GM10248 (cell line): ENCODE data around the gene RASSF7.

Experiments
- CTCF ChIA-PET: fragments of 300-600 bp; sonication (Branson Sonifier 250); formaldehyde crosslinking; extraction: SDS; loops from one replicate; lab custom pipeline; 2021; ENCODE audit warnings: antibody characterized with exemption; lab: Yijun Ruan, JAX
- POLR2A ChIA-PET: fragments of 350-650 bp; sonication (Branson Sonifier 250); formaldehyde crosslinking; extraction: SDS; loops from one replicate; lab custom pipeline; 2020; ENCODE audit warnings: antibody characterized with exemption; lab: Yijun Ruan, JAX
- DNase-seq: peaks from one replicate; pipeline ENCODE4 v3.0.0; 2012; ENCODE audit errors: extremely low spot score
- TF ChIP-seq, protein P1 (sequence below): IDR thresholded peaks from 2 replicates; pipeline ENCODE4 v1.5.1; 2012; ENCODE audit warnings: mild to moderate bottlenecking, low read depth; ENCODE audit errors: extremely low read depth, missing control alignments, control extremely low read depth

Gene RASSF7

DNA sequence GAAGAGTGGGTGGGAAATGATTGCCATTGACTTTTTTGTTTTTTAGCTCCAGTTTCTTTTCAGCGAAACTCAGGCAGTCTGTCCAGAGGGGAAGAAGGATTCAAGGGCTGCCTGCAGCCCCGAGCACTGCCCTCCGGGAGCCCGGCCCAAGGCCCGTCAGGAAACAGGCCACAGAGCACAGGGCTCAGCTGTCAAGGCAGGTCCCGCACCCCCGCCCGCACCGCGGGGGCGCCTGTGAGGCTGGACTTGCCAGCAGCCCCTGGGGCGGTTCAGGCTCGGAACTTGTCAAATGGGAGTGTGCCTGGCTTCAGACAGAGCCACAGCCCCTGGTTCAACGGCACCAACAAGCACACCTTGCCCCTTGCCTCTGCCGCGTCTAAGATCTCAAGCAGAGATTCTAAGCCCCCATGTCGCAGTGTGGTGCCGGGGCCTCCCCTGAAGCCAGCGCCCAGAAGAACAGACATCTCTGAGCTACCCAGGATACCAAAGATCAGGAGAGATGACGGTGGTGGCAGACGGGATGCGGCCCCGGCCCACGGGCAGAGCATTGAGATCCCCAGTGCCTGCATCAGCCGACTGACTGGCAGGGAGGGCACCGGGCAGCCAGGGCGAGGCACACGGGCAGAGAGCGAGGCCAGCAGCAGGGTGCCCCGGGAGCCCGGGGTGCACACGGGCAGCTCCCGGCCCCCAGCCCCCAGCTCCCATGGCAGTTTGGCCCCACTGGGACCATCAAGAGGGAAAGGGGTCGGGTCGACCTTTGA, 46.4 kb downstream of the RASSF7 start:
- no peak for DNase-seq
- ChIA-PET POLR2A (no interaction called here), CTCF (interaction anchor here (0.6 to 1.2 kb wide), 4 partner anchors 18 to 116 kb away, joined by 3 to 4 read pairs (median 3); no protein-coding TSS in a partner anchor)
- TF ChIP-seq, protein P1, sequence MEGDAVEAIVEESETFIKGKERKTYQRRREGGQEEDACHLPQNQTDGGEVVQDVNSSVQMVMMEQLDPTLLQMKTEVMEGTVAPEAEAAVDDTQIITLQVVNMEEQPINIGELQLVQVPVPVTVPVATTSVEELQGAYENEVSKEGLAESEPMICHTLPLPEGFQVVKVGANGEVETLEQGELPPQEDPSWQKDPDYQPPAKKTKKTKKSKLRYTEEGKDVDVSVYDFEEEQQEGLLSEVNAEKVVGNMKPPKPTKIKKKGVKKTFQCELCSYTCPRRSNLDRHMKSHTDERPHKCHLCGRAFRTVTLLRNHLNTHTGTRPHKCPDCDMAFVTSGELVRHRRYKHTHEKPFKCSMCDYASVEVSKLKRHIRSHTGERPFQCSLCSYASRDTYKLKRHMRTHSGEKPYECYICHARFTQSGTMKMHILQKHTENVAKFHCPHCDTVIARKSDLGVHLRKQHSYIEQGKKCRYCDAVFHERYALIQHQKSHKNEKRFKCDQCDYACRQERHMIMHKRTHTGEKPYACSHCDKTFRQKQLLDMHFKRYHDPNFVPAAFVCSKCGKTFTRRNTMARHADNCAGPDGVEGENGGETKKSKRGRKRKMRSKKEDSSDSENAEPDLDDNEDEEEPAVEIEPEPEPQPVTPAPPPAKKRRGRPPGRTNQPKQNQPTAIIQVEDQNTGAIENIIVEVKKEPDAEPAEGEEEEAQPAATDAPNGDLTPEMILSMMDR = no peak

DNA sequence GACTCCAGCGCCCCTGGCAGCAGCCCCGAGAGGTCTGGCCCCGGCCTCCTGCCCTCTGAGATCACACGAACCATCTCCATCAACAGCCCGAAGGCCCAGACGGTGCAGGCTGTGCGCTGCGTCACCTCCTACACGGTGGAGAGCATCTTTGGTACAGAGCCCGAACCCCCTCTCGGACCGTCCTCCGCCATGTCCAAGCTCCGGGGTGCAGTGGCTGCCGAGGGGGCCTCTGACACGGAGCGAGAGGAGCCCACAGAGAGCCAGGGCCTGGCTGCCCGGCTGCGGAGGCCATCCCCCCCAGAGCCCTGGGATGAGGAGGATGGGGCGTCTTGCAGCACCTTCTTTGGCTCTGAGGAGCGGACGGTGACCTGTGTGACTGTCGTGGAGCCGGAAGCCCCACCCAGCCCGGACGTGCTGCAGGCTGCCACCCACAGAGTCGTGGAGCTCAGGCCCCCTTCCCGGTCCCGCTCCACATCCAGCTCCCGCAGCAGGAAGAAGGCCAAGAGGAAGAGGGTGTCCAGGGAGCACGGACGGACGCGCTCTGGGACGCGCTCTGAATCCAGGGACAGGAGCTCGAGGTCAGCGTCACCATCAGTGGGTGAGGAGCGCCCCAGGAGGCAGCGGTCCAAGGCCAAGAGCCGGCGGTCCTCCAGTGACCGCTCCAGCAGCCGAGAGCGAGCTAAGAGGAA, 47.3 kb downstream of the RASSF7 start:
- ChIA-PET CTCF (interaction anchor here (1.1 to 1.2 kb wide), 2 partner anchors 19 to 53 kb away, joined by 3 to 4 read pairs; no protein-coding TSS in a partner anchor), POLR2A (no interaction called here)
- DNase-seq = no peak
- TF ChIP-seq, protein P1 = no peak

DNA sequence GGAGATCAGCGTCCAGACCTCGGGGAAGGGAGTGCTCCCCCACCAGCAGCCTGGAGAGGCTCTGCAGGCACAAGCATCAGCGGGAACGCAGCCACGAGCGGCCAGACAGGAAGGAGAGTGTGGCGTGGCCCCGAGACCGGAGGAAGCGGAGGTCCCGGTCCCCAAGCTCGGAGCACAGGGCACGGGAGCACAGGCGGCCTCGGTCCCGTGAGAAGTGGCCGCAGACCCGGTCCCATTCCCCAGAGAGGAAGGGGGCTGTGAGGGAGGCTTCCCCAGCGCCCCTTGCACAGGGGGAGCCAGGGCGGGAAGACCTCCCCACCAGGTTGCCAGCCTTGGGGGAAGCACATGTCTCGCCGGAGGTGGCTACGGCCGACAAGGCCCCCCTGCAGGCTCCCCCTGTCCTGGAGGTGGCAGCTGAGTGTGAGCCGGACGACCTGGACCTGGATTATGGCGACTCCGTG, 48.1 kb downstream of the RASSF7 start:
- ChIA-PET POLR2A (no interaction called here), CTCF (interaction anchor here (1.2 kb wide), 1 partner anchor 54 kb away, joined by 3 read pairs; no protein-coding TSS in a partner anchor)
- TF ChIP-seq, protein P1 = no peak
- DNase-seq = no peak

- TF ChIP-seq, protein P1 = no peak
- CTCF ChIA-PET = no interaction called here
- POLR2A ChIA-PET = no interaction called here
- DNase-seq = no peak
Measured at GRCh38 chr11:609341-609811, 48.6 kb downstream of the RASSF7 start.

DNA sequence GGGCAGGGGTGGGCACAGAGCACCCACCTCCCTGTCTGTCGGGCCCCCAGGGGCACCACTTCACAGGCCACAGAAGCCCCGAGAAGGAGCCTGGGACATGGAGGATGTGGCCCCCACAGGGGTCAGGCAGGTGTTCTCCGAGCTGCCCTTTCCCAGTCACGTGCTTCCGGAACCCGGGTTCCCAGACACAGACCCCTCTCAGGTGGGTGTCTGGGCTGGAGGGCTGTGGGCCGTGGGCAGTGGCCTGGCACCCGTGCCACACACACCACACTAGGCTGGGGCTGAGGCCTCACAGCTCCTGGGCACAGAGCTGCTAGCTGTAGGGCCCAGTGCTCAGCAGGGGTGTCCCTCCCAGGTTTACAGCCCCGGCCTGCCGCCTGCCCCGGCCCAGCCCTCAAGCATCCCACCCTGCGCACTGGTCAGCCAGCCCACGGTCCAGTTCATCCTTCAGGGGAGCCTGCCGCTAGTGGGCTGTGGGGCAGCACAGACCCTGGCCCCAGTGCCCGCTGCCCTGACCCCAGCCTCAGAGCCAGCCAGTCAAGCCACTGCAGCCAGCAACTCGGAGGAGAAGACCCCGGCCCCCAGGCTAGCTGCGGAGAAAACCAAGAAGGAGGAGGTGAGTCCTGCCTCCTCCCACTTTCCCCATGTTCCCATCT, 49.5 kb downstream of the RASSF7 start:
- TF ChIP-seq, protein P1 = no peak
- DNase-seq = no peak
- POLR2A ChIA-PET = no interaction called here
- CTCF ChIA-PET = no interaction called here

DNA sequence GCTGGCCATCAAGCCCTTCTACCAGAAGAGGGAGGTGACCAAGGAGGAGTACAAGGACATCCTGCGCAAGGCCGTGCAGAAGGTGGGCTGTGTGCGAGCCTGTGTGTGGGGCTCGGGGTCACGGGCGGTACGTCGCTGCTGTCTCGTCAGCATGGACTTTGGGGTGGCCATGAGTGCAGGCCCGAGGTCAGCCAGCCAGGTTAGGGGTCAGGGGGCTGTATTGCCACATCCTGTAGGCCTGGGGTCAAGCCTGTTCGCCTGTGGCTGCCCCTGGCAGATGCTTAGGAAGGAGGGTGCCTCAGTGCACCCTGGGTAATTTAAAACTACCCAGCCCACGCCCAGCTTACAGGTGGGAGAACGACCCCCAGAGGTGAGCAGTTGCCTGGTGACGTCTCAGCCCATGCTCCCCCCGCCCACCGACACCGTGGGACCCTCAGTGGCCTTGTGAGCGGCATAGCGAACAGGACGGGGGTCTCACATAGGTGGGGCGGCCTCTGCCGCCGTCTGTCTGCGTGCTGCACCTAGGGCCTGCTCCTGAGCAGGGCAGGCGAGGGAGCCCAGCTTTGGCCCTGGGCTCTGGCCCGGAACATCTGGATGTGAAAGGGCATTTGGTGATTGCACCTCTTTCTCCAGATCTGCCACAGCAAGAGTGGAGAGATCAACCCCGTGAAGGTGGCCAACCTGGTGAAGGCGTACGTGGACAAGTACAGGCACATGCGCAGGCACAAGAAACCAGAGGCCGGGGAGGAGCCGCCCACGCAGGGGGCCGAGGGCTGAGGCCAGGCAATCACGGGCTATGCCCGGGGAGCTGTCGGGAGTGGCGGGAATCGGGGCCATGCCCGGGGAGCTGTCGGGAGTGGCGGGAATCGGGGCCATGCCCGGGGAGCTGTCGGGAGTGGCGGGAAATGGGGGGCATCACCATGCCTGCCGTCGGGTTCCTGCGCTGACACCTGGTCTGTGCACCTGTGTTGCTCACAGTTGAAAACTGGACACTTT, 50.5 kb downstream of the RASSF7 start:
- POLR2A ChIA-PET = no interaction called here
- TF ChIP-seq, protein P1 = no peak
- no peak for DNase-seq
- CTCF ChIA-PET = no interaction called here
